ACHN (cell line): Measurements from ENCODE around the gene SETD1A.

Experiments
- DNase-seq: peaks from one replicate; pipeline ENCODE4 v3.0.0-alpha.2; 2015
- in situ Hi-C: cut with HindIII; loops from 2 replicates; pipeline ENCODE4 v1.10.0; 2017; ENCODE audit warnings: low sequenced_read_pairs, low pct_ligation_motif_present, low pct_unique_long_range_greater_than_20kb

Gene SETD1A

GRCh38 chr16:30950516-30951065, 7.0 kb upstream of the SETD1A start:
- in situ Hi-C loops = no loop called here
- DNase-seq = no peak

- in situ Hi-C loops = no loop called here
- no peak for DNase-seq
These were observed 6.4 kb upstream of the SETD1A start for GRCh38 chr16:30951193-30951592.

GRCh38 chr16:30951750-30952149, 5.8 kb upstream of the SETD1A start:
- in situ Hi-C loops = no loop called here

GRCh38 chr16:30953111-30953510, 4.4 kb upstream of the SETD1A start:
- DNase-seq = no peak
- in situ Hi-C loops = no loop called here

More at GRCh38 chr16:30951750-30952149, 5.8 kb upstream of the SETD1A start:
- DNase-seq = no peak

GRCh38 chr16:30953511-30954124, 3.9 kb upstream of the SETD1A start:
- peak; percentile 82 for DNase-seq
- in situ Hi-C loops = no loop called here

DNA sequence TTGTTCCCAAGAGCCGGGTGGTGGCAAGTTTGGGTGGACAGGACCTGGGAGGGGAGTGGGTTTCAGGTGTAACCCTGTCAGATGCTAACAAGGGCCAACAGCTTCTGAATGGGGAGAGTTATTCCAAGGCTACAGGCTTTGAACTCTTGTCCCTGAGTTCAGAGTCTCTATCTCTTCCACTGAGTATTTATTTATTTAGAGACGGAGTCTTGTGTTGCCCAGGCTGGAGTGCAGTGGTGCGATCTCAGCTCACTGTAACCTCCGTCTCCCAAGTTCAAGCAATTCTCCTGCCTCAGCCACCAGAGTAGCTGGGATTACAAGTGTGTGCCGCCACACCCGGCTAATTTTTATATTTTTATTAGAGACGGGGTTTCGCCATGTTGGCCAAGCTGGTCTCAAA, 2.6 kb upstream of the SETD1A start:
- DNase-seq = no peak
- in situ Hi-C loops = no loop called here

DNA sequence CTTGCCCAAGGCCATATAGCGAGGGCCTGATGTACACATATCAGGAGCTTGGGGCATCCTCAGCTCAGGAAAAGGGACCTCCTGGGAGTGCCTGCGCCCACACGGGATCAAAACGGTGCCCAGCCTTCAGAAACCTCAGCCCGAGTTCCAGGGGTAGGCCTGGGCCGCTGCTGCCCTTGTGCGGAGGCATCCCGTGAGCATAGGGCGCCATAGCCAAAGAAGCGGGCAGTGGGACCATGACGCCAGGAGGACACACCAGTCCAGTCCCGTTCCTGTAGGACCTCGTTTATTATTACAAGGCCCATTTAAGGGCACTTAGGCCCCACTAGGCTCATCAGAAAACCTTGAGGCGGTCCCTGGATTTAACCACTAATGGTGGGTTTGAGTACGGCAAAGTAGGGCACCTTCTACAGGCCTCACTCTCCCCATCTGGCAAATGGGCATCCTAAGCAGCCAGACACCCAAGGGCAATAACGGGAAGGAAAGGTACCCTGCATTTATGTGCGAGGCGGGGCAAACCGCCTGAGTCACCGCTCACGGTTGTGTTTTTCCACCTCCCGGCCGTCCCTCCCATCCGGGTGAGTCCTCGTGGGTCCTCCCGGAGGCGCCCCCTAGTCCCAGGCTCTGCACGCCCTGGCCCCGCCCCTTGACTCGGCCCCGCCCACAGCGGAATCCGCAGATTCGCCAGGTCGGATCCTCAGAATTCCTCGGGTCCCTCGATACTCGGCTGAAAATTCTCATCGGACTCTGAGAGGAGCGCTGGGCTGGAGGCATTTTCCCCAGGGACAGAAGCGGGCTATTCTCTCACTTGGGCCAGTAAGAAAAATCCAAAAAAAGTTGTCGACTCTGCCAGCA, 726 bp upstream of the SETD1A start:
- DNase-seq = peak; percentile 93
- in situ Hi-C loops = no loop called here

DNA sequence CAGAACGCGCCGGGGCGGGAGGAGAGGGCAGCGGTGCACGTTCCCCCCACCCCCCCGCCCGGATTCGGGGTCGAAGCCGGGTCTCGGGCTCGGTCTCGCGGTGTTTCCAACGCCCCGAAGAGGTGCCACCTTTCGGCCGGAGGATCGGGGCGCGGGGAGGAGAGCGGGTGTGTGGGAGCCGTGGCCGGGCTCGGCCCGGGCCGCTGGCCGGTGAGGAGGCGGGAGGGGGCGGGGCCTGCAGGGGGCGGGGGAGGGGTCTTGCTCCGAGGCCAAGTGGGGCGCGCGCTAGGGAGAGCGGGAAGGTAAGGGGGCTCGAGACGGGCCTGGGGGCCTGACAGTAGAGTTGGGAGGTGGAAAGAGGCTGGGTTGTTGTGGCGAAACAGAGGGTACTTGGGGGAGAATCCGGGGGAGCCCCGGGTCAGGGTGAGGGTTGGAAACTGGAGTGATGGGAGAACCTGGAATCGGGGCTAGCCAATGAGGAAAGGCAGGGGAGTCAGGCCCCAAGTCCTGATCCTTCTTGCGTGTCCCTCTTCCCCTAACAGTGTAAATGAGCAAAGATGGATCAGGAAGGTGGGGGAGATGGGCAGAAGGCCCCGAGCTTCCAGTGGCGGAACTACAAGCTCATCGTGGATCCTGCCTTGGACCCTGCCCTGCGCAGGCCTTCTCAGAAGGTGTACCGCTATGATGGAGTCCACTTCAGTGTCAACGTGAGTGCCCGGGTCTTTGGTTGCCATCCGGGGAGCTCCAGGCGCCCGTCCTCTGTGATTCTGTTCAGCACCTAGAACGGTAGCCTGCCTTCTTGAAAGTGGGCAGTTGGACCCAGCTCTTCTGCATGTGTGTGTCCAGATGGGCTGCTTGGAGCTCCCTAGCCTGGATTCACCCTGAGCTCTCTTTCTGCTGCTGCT, 873 bp downstream of the SETD1A start:
- in situ Hi-C loops = no loop called here
- DNase-seq = peak; percentile 88

- DNase-seq = no peak
- in situ Hi-C loops = no loop called here
These were observed 3.8 kb downstream of the SETD1A start for GRCh38 chr16:30961384-30961783.

- in situ Hi-C loops = no loop called here
- DNase-seq = no peak
These were observed 6.5 kb downstream of the SETD1A start for GRCh38 chr16:30963925-30964511.

DNA sequence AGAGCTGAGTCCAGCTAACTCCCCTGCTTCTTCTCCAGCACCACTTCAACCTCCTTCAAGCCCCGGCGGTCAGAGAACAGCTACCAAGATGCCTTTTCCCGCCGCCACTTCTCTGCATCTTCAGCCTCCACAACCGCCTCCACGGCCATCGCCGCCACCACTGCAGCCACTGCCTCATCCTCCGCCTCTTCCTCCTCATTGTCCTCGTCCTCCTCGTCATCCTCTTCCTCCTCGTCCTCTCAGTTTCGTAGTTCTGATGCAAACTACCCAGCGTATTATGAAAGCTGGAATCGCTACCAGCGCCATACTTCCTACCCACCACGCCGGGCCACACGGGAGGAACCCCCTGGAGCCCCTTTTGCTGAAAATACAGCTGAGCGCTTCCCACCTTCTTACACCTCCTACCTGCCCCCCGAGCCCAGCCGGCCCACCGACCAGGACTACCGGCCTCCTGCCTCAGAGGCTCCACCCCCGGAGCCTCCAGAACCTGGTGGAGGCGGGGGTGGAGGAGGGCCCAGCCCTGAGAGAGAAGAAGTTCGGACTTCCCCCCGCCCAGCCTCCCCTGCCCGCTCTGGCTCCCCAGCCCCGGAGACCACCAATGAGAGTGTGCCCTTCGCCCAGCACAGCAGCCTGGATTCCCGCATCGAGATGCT, 7.1 kb downstream of the SETD1A start:
- in situ Hi-C loops = no loop called here
- no peak for DNase-seq

- DNase-seq = no peak
- in situ Hi-C loops = no loop called here
These were observed 7.9 kb downstream of the SETD1A start for GRCh38 chr16:30965436-30965835.

- in situ Hi-C loops = no loop called here
- DNase-seq = no peak
These were observed 8.6 kb downstream of the SETD1A start for GRCh38 chr16:30966033-30966619.

DNA sequence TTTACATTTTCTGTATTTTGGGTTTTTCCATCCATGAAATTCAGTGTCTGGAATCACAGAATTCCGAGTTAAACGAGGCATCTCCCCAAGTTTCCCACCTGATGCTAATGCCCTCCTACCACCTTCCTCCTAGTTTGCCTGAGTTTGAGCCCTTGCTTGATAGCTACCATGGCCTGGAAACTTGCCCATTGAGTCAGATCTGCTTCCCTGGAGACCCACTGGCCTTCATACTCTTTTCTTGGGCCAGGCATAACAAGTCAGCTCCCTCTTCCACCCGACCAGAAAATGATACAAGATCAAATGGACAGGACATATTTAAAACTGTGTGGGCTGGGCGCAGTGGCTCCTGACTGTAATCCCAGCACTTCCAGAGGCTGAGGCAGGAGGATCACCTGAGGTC, 10.2 kb downstream of the SETD1A start:
- no peak for DNase-seq
- in situ Hi-C loops = no loop called here

GRCh38 chr16:30969246-30969842, 11.8 kb downstream of the SETD1A start:
- in situ Hi-C loops = no loop called here
- DNase-seq = no peak

DNA sequence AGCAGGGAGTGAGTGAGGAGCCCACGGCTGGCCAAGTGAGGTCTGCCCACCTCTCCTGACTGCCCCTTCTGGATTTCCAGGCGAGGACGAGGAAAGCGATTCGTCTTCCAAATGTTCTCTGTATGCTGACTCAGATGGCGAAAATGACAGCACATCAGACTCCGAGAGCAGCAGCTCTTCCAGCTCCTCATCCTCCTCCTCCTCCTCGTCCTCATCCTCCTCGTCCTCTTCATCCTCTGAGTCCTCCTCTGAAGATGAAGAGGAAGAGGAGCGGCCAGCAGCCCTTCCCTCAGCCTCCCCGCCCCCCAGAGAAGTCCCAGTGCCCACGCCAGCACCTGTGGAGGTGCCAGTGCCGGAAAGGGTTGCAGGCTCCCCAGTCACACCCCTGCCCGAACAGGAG, 13.7 kb downstream of the SETD1A start:
- DNase-seq = no peak
- in situ Hi-C loops = no loop called here

GRCh38 chr16:30972872-30973271, 15.3 kb downstream of the SETD1A start:
- peak; percentile 24 for DNase-seq
- in situ Hi-C loops = no loop called here
